Liver (tissue), 9 donors: ENCODE measurements around the gene PLG. TPM values are rescaled to one million over a fixed set of nuclear protein-coding genes. Genes with fewer than 3 reads are reported as not detected.

Source experiments
- DNase-seq: peaks from one replicate; pipeline ENCODE4 v3.0.0-alpha.2; 2017; ENCODE audit warnings: low spot score
- H3K27ac ChIP-seq, 2 donors: one replicate each; pipeline ENCODE4 v1.7.0; 2013; ENCODE audit warnings: inconsistent platforms in 2 of 2, low read length in 2 of 2, control low read depth in 1 of 2, low read depth in 1 of 2, mild to moderate bottlenecking in 1 of 2
- H3K27me3 ChIP-seq, 4 donors: one replicate each; pipeline versions ENCODE4 v1.6.1 to v1.7.0; 2013; ENCODE audit warnings: low read length in 3 of 4, inconsistent platforms in 1 of 4, mild to moderate bottlenecking in 1 of 4, moderate library complexity in 1 of 4; ENCODE audit not compliant: control insufficient read depth in 4 of 4, insufficient read depth in 4 of 4
- H3K36me3 ChIP-seq, 4 donors: one replicate each; pipeline versions ENCODE4 v1.6.1 to v1.7.0; 2013; ENCODE audit warnings: low read length in 3 of 4, mild to moderate bottlenecking in 3 of 4, low read depth in 1 of 4, moderate library complexity in 1 of 4; ENCODE audit not compliant: control insufficient read depth in 4 of 4, insufficient read depth in 3 of 4
- H3K4me1 ChIP-seq, 4 donors: one replicate each; pipeline versions ENCODE4 v1.6.1 to v1.7.0; 2013; ENCODE audit warnings: low read length in 3 of 4, mild to moderate bottlenecking in 3 of 4, moderate library complexity in 1 of 4; ENCODE audit not compliant: control insufficient read depth in 4 of 4, insufficient read depth in 4 of 4
- H3K4me3 ChIP-seq, 3 donors: one replicate each; pipeline versions ENCODE4 v1.6.1 to v1.7.0; 2013; ENCODE audit warnings: low read length in 3 of 3, control low read depth in 1 of 3, low read depth in 1 of 3, mild to moderate bottlenecking in 1 of 3
- H3K9ac ChIP-seq, 2 donors: one replicate each; pipeline ENCODE4 v1.7.0; 2013; ENCODE audit warnings: low read length in 2 of 2, mild to moderate bottlenecking in 2 of 2, moderate library complexity in 2 of 2, control low read depth in 1 of 2, low read depth in 1 of 2
- H3K9me3 ChIP-seq, 4 donors: one replicate each; pipeline versions ENCODE4 v1.6.1 to v1.7.0; 2013; ENCODE audit warnings: low read length in 3 of 4; ENCODE audit not compliant: control insufficient read depth in 4 of 4
- EGR1 ChIP-seq, 2 donors: IDR thresholded peaks; 2 replicates each; pipeline ENCODE4 v1.6.1; 2016 to 2018; ENCODE audit warnings: antibody characterized with exemption in 2 of 2, low read depth in 2 of 2
- FOXA2 ChIP-seq: IDR thresholded peaks from 2 replicates; pipeline ENCODE4 v1.6.1; 2016; ENCODE audit warnings: antibody characterized with exemption
- GABPA ChIP-seq, 2 donors: IDR thresholded peaks in 1 of 2; conservative IDR thresholded peaks in 1 of 2; 2 replicates each; pipeline ENCODE4 v1.6.1; 2016; ENCODE audit warnings: antibody characterized with exemption in 2 of 2, mild to moderate bottlenecking in 1 of 2, moderate library complexity in 1 of 2
- HNF4A ChIP-seq, 2 donors: conservative IDR thresholded peaks; 2 replicates each; pipeline ENCODE4 v1.6.1; 2016; ENCODE audit warnings: antibody characterized with exemption in 2 of 2, mild to moderate bottlenecking in 2 of 2
- HNF4G ChIP-seq: IDR thresholded peaks from 2 replicates; pipeline ENCODE4 v1.6.1; 2016; ENCODE audit warnings: antibody characterized with exemption
- JUND ChIP-seq, 2 donors: IDR thresholded peaks; 2 replicates each; pipeline ENCODE4 v1.6.1; 2016; ENCODE audit warnings: antibody characterized with exemption in 2 of 2
- NR2F2 ChIP-seq: IDR thresholded peaks from 2 replicates; pipeline ENCODE4 v1.6.1; 2016; ENCODE audit warnings: antibody characterized with exemption
- REST ChIP-seq: IDR thresholded peaks from 2 replicates; pipeline ENCODE4 v1.6.1; 2016; ENCODE audit warnings: antibody characterized with exemption, mild to moderate bottlenecking
- RXRA ChIP-seq, 2 donors: IDR thresholded peaks; 2 replicates each; pipeline ENCODE4 v1.6.1; 2017 to 2018; ENCODE audit warnings: antibody characterized with exemption in 2 of 2, mild to moderate bottlenecking in 1 of 2
- YY1 ChIP-seq: IDR thresholded peaks from 2 replicates; pipeline ENCODE4 v1.6.1; 2016; ENCODE audit warnings: antibody characterized with exemption, mild to moderate bottlenecking
- WGBS: extraction: QIAGEN DNeasy Blood & Tissue Kit; methylation state at CpG from one replicate; pipeline ENCODE4 v1.1.7; 2013; 5-methylcytosine and 5-hydroxymethylcytosine counted together
- polyA plus RNA-seq, 2 donors: library from polyadenylated mRNA; stranded (reverse) in 1 of 2; unstranded in 1 of 2; fragments of 200-250 nt in 1 of 2; fragments of >200 nt in 1 of 2; fragmentation: Nextera tagmentation in 1 of 2; extraction: Ambion mirVana in 1 of 2; gene quantifications; one replicate each; pipeline versions ENCODE4 v1.2.1 to v1.2.3, GENCODE V29; 2013 to 2015
- total RNA-seq, 2 donors: library from RNA; depleted of rRNA; stranded (reverse); fragments of >200 nt; gene quantifications; one replicate each; pipeline ENCODE4 v1.2.3, GENCODE V29; 2014
- TF ChIP-seq, protein P1 (sequence below): IDR thresholded peaks from 2 replicates; pipeline ENCODE4 v1.6.1; 2016; ENCODE audit warnings: antibody characterized with exemption
- TF ChIP-seq, protein P2 (sequence below): fragments of 150-350 bp; IDR thresholded peaks from 2 replicates; pipeline ENCODE4 v1.5.1; 2017; ENCODE audit warnings: improper control_type of control experiment, low read depth, low read length; ENCODE audit not compliant: missing input control
- donor health status: healthy.
- donor health status: healthy.
- donor health status: healthy.
- donor health status: healthy.
- donor health status: healthy.

Gene PLG
- total and polyA plus RNA-seq, 4 donors: 880 to 1,797 (median 1,257) TPM

DNA sequence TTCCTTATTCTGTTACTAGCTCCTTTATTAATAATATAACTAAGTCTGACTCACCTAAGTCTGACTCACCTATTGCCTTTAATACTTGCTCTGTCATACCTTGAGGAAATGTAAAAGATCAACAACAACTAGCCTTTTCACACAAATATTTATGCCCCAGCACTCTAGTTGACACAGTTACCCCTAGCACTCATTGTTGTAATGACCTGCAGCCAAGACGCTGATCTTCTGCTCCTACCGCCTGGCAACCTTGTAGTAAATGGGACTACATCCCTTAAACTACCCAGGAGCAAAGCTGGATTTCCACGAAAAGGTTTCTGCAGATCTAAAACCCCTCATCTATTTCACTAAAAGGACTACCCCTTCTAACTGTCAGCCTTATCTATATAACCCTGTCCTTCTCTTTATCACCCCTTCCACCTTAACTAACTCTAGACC is 90.0 kb downstream of the PLG start:
- no peak for TF ChIP-seq REST
- TF ChIP-seq, protein P1, sequence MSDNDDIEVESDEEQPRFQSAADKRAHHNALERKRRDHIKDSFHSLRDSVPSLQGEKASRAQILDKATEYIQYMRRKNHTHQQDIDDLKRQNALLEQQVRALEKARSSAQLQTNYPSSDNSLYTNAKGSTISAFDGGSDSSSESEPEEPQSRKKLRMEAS: no peak
- TF ChIP-seq RXRA (IDR thresholded peaks at IDR 0.05): no peak
- TF ChIP-seq JUND (IDR thresholded peaks at IDR 0.05): no peak
- TF ChIP-seq GABPA (IDR thresholded peaks at IDR 0.05 in 1 of 2, conservative IDR thresholded peaks at IDR 0.05 in 1 of 2): no peak
- no peak for TF ChIP-seq YY1
- TF ChIP-seq, protein P2, sequence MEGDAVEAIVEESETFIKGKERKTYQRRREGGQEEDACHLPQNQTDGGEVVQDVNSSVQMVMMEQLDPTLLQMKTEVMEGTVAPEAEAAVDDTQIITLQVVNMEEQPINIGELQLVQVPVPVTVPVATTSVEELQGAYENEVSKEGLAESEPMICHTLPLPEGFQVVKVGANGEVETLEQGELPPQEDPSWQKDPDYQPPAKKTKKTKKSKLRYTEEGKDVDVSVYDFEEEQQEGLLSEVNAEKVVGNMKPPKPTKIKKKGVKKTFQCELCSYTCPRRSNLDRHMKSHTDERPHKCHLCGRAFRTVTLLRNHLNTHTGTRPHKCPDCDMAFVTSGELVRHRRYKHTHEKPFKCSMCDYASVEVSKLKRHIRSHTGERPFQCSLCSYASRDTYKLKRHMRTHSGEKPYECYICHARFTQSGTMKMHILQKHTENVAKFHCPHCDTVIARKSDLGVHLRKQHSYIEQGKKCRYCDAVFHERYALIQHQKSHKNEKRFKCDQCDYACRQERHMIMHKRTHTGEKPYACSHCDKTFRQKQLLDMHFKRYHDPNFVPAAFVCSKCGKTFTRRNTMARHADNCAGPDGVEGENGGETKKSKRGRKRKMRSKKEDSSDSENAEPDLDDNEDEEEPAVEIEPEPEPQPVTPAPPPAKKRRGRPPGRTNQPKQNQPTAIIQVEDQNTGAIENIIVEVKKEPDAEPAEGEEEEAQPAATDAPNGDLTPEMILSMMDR: no peak
- Histone ChIP-seq H3K36me3 (no peaks in the 10 kb centered on the region), H3K4me1 (no peaks in the 10 kb centered on the region), H3K4me3 (no peak overlapping the region), H3K9me3 (no peaks in the 10 kb centered on the region), H3K27ac (no peak overlapping the region), H3K27me3 (no peaks in the 10 kb centered on the region), H3K9ac (no peak overlapping the region)
- DNase-seq: no peak
- 90% methylated on average over 3 of the region's 3 CpGs for WGBS

DNA sequence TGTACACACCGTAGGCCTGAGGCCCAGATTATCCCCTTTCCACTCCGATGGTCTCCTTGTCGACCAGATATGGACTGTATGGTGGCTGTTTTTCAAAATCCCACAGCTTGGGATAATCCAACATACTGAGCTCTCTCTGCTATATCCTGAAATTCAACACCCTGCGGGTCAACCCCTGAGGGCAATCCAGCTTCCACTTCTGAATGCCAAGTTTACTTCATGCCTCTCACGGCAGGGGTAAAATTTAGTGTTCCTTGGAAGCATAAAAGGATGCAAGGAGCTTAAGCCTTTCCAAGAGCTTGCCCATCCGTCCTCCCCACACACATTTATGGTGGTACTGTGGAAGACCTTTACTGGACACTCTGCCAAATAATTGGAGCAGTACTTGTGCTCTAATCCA is 90.7 kb downstream of the PLG start:
- TF ChIP-seq, protein P1: no peak
- TF ChIP-seq HNF4A (conservative IDR thresholded peaks at IDR 0.05): no peak
- no peak for TF ChIP-seq FOXA2
- no peak for TF ChIP-seq EGR1 (IDR thresholded peaks at IDR 0.05; ENCODE audit: low read depth in 2 of 2)
- TF ChIP-seq RXRA (IDR thresholded peaks at IDR 0.05): no peak
- TF ChIP-seq NR2F2: no peak
- no peak for TF ChIP-seq HNF4G
- no peak for TF ChIP-seq REST
- H3K27me3 ChIP-seq: no peaks in the 10 kb centered on the region
- DNase-seq: no peak
- H3K27ac ChIP-seq: no peak overlapping the region
- no peak overlapping the region for H3K9ac ChIP-seq
- H3K4me1 ChIP-seq: no peaks in the 10 kb centered on the region
- no peaks in the 10 kb centered on the region for H3K9me3 ChIP-seq
- 87% methylated on average over 6 of the region's 6 CpGs for WGBS
- H3K4me3 ChIP-seq: no peak overlapping the region
- H3K36me3 ChIP-seq: no peaks in the 10 kb centered on the region
